ENCODE results near the gene USP10.
"Not testable (repeated sequence)": the region's sequence is repeated elsewhere in the genome, so short reads cannot be mapped to it uniquely, and the experiment has no call there.

The USP10 gene

DNA sequence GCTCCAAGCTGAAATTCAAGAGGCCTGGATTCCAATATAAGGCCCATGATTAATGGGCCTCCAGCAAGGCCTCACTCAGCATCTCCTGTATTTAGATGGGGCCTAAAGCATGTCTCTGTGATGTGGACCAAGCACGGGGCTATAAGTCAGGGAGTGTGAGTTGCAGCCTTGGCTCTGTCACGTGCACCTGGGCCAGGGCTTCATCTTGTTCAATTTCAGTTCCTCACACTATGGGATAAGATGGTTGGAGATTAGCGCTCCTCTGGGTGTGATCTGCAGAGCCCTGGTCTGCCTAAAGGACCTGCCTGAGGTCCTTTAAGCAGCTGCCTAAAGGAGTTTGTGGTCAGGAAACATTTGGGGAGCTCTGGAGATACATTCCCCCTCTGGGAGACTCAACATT is 26.2 kb upstream of the USP10 start:
- no peak for DNase-seq

DNA sequence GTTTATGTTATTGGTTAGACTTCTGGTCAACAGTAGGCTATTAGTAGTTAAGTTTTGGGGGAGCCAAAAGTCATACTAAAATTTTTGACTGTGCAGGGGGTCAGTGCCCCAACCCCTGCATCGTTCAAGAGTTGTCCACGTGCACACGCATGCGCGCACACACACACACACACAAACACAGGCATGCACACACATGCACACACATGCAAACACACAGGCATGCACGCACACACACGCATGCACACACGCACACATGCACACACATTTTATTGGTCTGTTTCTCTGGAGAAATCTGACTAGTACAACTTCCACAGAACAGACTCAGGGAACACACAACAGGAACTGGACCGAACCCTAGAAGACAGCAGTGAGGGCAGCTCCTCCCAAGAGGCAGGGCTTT is 24.4 kb upstream of the USP10 start:
- no peak for DNase-seq

DNA sequence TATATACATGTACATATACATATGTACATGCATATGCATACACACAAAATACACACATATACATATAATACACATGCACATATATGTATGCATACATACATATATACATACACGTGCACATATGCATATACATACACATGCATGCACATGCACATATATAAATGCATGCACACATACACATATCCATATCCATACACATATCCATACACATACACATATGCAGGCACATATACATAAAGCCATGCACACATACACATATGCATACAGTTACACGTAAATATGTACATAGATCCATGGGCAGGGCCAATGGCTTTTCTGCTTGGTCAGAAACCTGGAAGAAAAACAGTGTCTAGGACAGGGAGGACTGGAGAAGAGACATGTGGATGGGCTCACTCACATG is 23.9 kb upstream of the USP10 start:
- no peak for DNase-seq

DNA sequence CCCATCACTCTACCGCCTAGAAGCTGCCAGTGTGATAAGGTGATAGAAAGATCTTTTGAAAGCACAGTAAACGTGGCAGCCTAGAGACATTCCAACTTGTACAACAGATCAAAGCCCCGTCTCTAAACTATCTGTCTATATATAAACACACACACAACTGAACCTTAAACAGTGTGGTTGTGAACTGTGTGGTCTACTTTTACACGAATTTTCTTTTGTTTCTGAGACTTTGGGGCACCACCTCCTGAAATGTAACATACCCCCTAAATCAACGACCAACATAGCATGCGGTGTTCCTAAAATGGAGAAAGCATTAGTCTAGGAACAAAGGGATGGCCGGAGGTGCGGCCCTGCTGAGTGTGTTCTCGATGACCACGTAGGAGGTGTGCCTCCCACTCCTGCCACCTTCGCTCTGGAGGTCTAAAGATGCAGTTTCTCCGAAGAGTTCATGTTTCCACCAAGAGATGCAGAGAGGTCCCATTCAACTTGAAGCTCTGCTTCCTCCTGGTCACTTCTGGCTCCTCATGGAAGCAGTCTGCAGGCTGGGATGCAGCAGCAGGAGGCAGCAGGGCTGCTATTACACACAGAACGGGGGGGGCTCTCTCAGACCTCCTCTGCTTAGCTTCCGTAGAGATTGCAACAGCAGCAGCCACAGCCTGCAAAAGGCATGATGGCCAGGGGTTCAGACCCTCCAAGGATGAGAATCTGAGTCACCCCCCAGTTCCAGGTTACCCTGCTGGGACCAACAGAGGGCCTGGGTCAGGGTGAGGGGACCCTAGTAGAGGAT is 22.6 kb upstream of the USP10 start:
- no peak for DNase-seq

DNA sequence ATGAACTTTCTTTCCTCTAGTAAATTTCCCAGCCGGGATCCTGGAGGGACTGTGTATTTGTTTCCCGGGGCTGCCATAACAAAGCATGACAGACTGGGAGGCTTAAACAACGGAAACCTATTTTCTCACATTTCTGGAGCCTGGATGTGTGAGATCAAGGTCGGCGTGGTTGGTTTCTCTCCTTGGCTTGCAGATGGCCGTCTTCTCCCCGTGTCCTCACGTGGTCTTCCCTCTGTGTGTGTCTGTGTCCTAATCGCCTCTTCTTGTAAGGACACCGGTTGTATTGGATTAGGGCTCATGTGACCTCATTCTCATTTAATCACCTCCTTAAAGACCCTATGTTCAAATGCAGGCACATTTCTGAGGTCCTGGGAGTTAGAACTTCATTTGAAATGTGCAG is 22.0 kb upstream of the USP10 start:
- no peak for DNase-seq

DNA sequence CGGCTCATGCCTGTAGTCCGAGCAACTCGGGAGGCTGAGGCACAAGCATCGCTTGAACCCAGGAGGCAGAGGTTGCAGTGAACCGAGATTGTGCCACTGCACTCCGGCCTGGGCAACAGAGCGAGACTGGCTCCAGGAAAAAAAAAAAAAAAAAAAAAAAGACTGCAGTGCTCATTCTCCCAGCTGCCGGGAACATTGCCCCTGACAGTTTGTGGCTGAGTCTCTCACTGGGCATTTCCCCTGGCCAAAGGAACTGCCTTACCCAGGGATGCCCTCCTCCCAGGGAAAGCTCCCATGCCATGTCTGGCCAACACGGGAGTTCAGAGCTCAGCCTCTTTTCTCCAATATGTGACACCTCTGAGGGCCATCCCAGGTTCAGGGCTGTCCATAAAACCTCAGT is 21.3 kb upstream of the USP10 start:
- DNase-seq, result no peak

DNA sequence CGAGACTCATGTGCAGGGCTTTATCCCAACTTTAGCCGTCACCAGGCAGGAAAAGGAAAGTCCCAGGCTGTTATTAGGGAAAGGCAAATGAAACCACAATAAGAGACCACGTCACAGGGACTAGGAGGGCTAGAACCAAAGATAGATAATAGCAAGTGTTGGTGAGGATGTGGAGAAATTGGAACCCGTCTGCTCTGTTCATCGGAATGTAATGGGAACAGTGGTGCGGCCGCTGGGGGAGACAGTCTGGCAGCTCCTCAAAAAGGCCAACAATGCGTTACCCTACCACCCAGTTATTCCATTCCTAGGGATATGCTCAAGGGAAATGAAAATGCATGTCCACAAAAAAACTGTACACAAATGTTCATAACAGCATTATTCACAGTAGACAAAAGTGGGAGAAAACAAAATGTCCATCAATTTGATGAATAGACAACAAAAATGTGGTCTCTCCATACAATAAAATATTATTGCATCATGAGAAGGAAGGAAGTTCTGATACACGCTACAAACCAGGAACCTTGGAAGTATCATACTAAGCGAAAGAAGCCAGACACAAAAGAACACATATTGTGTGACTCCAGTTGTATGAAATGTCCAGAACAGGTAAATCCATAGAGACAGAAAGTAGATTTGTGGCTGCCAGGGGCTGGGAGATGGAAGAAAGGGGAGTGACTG is 19.5 kb upstream of the USP10 start:
- DNase-seq, result no peak

DNA sequence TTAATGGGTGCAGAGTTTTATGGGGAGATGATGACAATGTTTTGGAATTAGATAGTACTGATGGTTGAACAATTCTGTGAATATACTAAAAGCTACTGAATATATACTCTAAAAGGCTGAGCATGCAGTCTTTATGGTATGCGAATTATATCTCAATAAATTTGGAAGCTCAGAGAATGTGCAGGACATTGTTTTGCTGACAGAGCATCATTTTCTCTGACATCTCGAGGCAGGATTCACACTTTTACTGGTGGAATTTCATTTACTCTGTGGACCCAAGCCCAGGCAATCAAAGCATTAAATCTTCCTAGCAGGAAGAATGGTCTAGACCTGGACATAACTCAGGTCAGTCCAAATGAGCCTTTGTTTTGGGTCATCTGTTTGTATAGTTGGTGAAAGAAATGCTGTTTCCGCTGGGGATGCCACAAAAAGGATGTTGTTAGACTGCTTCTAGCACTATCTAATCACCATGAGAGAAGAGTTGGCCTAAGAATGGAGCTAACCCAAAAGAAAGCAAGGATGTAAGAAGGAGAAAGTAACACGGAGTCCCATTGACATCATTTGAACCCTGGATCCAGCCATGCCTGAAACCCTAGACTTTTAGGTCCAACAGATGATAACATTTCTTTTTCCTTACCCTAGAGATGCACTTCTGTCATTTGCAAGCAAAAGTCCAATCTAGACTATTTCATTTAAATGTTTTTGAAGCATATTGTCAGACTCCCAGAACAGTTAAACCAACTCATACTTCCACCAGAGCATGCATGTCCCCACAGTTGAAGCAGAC is 18.8 kb upstream of the USP10 start:
- no peak for DNase-seq

DNA sequence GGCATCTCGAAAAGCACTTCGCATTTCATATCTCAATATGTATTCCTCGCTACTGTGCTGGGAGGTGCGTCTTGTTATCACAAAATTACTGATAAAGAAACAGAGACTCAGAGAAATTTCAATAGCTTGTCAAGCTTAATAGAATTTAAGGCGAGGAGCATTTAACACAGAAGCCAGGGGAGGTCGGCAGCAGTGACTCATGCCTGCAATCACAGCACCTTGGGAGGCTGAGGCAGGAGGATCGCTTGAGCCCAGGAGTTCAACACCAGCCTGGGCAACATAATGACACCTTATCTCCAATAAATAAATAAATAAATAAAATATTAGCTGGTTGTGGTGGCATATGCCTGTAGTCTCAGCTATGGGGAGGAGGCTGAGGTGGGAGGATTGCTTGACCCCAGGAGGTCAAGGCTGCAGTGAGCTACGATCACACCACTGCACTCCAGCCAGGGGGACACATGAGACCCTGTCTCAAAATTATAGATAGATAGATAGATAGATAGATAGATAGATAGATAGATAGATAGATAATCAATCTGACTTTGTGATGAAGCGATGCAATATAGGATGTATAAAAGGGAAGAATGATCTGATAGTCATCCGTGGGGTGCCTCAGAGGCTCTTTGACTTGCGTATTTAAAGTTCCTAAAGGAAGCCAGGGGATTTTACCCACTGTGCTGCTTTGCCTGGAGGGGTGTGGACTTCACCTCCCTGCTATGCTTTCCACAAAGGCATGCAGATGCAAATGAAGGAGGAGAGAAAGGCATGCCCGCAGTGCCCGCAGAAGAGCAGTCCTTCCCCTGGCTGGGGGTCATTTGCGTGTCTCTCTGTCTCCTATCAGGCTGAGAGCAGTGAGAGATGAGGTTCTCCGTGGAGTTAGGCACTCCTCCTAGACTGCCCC is 15.9 kb upstream of the USP10 start:
- no peak for DNase-seq

DNA sequence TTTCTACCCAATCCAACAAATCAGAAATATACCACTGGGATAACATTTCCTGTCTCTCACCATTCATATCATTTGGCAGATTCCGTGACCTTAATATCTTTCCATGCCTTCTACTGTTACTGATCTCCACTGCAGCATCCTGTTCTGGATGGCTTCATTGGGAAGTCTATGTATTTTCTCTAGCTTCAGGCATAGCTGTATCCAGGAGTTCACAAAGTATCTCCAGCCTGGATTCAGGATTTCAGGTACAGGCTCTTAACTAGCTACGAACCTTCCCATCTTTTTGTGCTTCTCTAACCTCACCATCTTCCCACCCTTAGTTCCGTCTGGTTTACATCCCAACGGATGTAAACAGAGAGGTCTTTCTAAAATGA is 15.2 kb upstream of the USP10 start:
- no peak for DNase-seq

DNA sequence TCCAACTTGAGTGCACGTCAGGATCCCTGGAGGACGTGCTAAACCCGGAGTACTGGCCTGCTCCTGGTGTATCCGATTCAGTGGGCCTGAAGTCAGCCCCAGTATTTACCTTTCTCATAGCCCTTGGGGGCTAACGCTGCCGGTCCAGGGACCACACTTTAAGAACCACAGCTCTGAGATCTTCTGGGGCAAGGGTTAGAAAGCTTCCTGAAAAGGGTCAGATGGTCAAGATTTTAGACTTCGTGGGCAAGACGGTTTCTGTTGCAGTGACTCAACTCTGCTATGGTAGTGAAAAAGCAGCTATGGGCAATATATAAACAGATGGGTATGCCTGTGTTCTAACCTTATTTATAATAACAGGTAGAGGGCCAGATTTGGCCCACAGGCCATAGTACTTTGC is 14.6 kb upstream of the USP10 start:
- no peak for DNase-seq

DNA sequence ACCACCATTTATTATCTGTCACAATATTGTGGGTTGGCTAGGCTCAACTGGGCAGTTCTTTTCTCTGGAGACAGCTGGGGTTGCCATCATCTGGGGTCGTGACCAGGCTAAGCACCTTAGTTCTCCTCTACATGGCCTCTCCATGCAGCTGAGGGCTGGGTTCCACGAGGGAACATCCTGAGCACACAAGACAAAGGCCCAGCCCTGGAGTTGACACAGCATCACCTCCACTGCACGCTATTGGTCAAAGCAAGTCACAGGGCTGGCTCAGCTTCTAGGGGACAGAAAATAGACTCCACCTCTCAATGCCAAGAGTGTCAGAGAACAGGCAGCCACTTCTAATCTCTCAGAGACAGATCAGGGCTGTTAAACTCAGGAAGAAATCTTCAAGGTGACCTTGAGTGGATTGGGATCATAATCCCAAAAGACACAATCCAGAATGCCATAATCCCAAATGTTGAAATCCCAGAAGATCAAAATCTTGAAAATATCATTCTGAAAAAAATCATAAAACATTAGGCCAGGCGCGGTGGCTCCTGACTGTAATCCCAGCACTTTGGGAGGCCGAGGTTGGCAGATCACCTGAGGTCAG is 13.0 kb upstream of the USP10 start:
- DNase-seq, result no peak

DNA sequence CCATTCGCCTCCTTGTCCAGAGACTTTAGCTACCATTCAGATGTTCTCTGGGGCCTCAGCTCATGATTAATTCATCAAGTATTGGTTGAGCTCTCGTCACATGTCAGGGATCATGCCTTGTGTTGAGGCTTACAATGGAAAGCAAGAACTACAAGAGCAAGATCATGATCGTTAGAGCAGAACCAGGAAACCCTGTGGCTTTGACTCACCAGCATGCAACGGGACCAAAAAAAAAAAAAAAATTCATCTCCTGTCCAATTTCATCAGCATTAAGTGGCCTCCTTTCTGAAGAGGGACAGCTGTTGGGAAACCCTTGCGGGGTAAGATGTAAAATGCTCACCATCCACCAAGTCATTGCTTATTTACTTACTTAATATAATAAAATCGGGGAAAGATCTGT is 12.1 kb upstream of the USP10 start:
- no peak for DNase-seq

DNA sequence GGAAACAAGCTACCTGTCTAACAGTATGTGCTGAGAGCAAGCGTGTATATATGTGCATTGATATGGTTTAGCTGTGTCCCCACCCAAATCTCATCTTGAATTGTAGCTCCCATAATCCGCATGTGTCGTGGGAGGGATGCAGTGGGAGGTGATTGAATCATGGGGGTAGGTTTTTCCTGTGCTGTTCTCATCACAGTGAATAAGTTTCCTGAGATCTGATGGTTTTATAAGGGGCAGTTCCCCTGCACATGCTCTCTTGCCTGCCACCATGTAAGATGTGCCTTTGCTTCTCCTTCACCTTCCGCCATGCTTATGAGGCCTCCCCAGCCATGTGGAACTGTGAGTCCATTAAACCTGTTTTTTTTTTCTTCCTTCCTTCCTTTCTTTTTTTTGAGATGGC is 11.6 kb upstream of the USP10 start:
- not testable (repeated sequence) for DNase-seq

DNA sequence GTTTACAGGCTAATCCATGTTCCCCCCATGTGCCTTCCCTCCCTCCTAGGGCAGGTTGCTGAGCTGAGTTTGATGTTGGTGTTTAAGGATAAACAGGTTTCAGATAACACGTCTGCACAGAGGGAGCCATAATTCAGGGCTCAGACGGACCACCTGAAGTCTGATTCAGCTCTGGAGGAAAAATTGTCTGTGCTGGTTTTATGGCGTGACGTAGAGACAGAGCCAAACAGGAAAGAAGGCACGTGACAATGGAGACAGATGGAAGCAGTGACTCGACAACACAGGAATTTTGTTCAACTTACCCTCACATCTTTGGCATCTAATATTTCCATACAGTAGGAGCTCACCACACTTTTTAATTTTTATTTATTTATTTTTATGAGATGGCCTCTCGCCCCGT is 10.7 kb upstream of the USP10 start:
- no peak for DNase-seq

DNA sequence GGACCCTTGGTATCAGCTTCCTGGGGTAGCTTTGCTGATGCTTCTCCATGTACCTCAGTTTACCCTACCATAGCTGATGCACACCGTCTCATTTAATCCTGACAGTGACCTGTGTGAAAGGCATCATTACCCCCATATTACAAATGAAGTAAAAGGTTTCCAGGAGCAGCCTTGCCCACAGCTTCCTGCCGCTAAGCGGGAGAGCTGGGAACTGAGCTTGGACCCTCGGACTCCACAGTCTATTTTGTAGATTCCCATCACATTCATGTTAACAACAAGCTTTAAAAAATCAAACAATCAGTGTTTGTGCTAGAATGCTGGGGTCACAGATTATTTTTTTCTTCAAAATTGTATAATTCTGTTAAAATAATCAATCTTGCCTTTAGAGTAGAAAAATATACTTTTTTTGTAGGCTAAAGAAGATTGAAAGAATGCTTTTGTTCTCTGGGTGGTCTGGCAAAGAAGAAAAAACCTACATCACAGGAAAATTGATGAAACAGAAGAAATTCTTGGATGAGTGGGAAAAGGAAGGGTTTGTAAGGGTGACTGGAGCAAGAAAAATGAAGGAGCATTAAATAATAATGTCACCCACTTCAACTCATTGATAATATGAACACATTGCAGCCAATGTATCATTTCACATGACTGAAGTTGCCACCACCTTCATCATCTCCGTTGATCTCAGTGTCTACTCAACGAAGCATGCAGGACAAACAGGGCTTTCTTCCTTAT is 9.5 kb upstream of the USP10 start:
- DNase-seq, result no peak

DNA sequence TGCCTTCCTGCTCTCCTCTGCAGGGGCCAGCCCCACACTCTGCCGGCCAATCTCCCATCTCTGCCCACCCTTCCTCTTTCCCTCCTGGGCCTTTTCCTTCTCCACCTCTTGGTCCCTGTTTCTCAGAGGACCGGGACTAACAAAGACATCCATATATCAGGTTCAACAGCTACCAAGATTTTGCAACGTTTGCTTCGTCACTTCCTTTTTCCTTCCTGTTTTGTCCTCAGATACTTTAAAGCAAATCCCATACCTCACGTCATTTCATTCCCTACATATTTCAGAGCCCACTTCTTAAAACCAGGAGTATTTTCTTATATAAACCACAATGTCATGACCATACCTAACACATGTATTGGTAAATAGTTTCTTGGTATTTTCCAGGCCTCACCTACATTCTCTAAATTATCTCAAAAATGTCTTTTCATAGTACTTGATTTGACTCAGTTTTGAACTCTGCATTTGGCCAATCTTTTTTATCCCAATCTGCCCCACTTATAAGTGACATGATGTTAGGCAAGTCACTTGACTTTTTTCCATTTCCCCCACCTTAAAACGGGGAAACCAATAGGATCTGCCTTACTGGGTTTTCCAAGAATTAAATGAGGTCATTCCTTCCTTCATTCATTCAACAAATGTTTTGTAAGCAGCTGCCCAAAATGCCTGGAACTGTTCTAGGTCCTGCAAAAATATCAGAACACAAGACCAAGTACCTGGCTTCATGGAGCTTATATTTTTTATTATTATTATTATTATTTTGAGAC is 7.2 kb upstream of the USP10 start:
- DNase-seq, result no peak

DNA sequence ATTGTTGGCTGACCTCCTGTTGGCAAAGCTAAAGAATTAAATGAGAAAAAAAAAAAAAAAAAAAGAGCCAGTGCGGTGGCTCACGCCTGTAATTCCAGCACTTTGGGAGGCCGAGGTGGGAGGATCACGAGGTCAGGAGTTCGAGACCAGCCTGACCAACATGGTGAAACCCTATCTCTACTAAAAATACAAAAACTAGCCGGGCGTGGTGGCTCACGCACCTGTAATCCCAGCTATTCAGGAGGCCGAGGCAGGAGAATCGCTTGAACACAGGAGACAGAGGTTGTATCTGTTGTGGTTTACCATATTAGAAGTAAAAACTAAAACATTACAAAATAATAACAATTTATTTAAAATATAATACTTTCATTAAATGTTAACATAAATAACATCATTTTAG is 5.9 kb upstream of the USP10 start:
- DNase-seq, result not testable (repeated sequence)

DNA sequence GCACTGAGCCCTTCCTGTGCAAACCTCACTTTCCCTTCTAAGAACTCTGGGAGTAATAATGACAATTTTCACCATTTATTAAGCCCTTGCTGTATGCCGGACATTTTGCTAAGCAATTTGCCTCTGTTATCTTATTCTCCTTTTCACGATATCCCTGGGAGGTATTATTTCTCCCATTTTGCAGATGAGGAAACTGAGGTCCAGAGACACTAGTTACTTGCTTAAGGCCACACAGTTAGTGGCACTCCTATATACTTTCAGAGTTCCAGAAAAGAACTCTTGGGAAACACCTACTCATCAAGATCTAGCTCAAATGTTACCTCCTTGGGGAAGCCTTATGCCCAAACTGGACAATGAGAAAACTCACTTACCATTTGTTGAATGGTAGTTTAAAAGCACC is 4.8 kb upstream of the USP10 start:
- DNase-seq, result no peak

DNA sequence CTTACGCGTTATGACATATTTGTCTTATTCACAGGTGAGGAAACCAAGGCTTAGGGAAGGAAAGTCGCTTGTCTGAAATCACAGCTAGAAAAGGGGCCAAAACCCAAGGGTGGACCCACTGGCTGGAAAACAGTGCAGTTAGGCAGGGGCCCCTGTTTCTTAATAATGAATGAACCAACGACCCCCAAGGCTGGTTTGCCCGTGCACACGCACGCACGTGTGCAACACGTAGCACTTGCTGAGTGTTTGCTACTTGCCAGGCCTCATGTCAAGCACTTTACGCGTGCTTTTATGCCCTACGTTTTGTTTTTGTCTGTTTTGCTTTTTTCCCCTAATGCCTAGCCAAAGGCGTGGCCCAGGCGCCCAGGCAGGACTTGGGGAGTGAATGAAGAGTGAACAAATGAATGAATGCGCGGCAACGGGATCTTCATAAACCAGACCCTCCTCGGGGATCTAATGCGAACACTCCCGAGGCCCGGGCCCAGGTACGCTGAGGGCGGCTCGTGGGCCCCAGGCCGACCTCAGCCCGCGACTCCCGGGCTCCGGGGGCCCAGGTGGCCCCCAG is 571 bp upstream of the USP10 start:
- no peak for DNase-seq
